ENCODE data around the gene SPDYE5. TPM values are rescaled to one million over a fixed set of nuclear protein-coding genes. Genes with fewer than 3 reads are reported as not detected.
"Not testable (repeated sequence)": the region's sequence is repeated elsewhere in the genome, so short reads cannot be mapped to it uniquely, and the experiment has no call there.

The SPDYE5 gene
- total RNA-seq, 1 experiment from 2014 or later, result not detected

GRCh38 chr7:75452494-75452955 is 39.6 kb upstream of the SPDYE5 start:
- CTCF ChIA-PET, result interaction anchor here (1.2 kb wide), 1 partner anchor 310 kb away, joined by 3 read pairs; no protein-coding TSS in a partner anchor
- H3K9ac ChIP-seq (ENCODE audit: low read length); H3K9me2 ChIP-seq (ENCODE audit: insufficient read depth); H3K36me3 ChIP-seq (ENCODE audit: control insufficient read depth in 1 of 2, insufficient read depth in 2 of 2, low read length in 2 of 2); H3K4me1 ChIP-seq (ENCODE audit: control insufficient read depth in 1 of 2, insufficient read depth in 2 of 2, low read length in 2 of 2); H3K9me3 ChIP-seq (ENCODE audit: control insufficient read depth in 1 of 2, insufficient read depth in 1 of 2, low read depth in 1 of 2, low read length in 2 of 2); DNase-seq (ENCODE audit: low read depth, low spot score); intact Hi-C loops (cut with micrococcal nuclease); H4K20me1 ChIP-seq (ENCODE audit: insufficient read depth); H3K79me2 ChIP-seq (ENCODE audit: insufficient read depth, low read length); H3K4me3 ChIP-seq (replicated peaks in 1 of 2; ENCODE audit: low read depth in 1 of 2, low read length in 2 of 2); H3K27ac ChIP-seq (ENCODE audit: low read depth, low read length); H3K4me2 ChIP-seq (ENCODE audit: low read length); H3K27me3 ChIP-seq (ENCODE audit: insufficient read depth, low read length); BruUV-seq (replicated peaks); POLR2A ChIA-PET; RAD21 ChIA-PET (ENCODE audit: low non-redundant PET in 1 of 2, low total read pairs in 2 of 2, uncharacterized antibody in 2 of 2, unreplicated experiment in 2 of 2); H2AFZ ChIP-seq (ENCODE audit: low read depth, low read length, poor library complexity, severe bottlenecking): not testable (repeated sequence)
- TF ChIP-seq CTCF (IDR thresholded peaks at IDR 0.05 in 2 of 3, conservative IDR thresholded peaks at IDR 0.05 in 1 of 3; ENCODE audit: borderline replicate concordance in 1 of 3, insufficient read depth in 1 of 3, low read depth in 2 of 3, low read length in 2 of 3) (peak; percentile 15 to 48 (median 26); a peak in 3 of 6 replicates), RAD21 (IDR thresholded peaks at IDR 0.05; ENCODE audit: low read depth) (peak; percentile 48)
- peak; percentile 90 for ATAC-seq

- ATAC-seq; H4K20me1 ChIP-seq (ENCODE audit: insufficient read depth); POLR2A ChIA-PET; H3K79me2 ChIP-seq (ENCODE audit: insufficient read depth, low read length); intact Hi-C loops (cut with micrococcal nuclease); H3K36me3 ChIP-seq (ENCODE audit: control insufficient read depth in 1 of 2, insufficient read depth in 2 of 2, low read length in 2 of 2); H3K27me3 ChIP-seq (ENCODE audit: insufficient read depth, low read length); H3K9me3 ChIP-seq (ENCODE audit: control insufficient read depth in 1 of 2, insufficient read depth in 1 of 2, low read depth in 1 of 2, low read length in 2 of 2); H2AFZ ChIP-seq (ENCODE audit: low read depth, low read length, poor library complexity, severe bottlenecking); H3K4me3 ChIP-seq (replicated peaks in 1 of 2; ENCODE audit: low read depth in 1 of 2, low read length in 2 of 2); H3K4me1 ChIP-seq (ENCODE audit: control insufficient read depth in 1 of 2, insufficient read depth in 2 of 2, low read length in 2 of 2); DNase-seq (ENCODE audit: low read depth, low spot score); RAD21 ChIA-PET (ENCODE audit: low non-redundant PET in 1 of 2, low total read pairs in 2 of 2, uncharacterized antibody in 2 of 2, unreplicated experiment in 2 of 2); H3K9me2 ChIP-seq (ENCODE audit: insufficient read depth); CTCF ChIA-PET; H3K4me2 ChIP-seq (ENCODE audit: low read length); H3K9ac ChIP-seq (ENCODE audit: low read length); H3K27ac ChIP-seq (ENCODE audit: low read depth, low read length); BruUV-seq (replicated peaks): not testable (repeated sequence)
Measured at GRCh38 chr7:75456403-75456802, 35.7 kb upstream of the SPDYE5 start.

- H4K20me1 ChIP-seq (ENCODE audit: insufficient read depth); RAD21 ChIA-PET (ENCODE audit: low non-redundant PET in 1 of 2, low total read pairs in 2 of 2, uncharacterized antibody in 2 of 2, unreplicated experiment in 2 of 2); H3K4me3 ChIP-seq (replicated peaks in 1 of 2; ENCODE audit: low read depth in 1 of 2, low read length in 2 of 2); H2AFZ ChIP-seq (ENCODE audit: low read depth, low read length, poor library complexity, severe bottlenecking); H3K4me1 ChIP-seq (ENCODE audit: control insufficient read depth in 1 of 2, insufficient read depth in 2 of 2, low read length in 2 of 2); CTCF ChIA-PET; H3K79me2 ChIP-seq (ENCODE audit: insufficient read depth, low read length); POLR2A ChIA-PET; H3K9ac ChIP-seq (ENCODE audit: low read length); ATAC-seq; intact Hi-C loops (cut with micrococcal nuclease); BruUV-seq (replicated peaks); DNase-seq (ENCODE audit: low read depth, low spot score); H3K9me3 ChIP-seq (ENCODE audit: control insufficient read depth in 1 of 2, insufficient read depth in 1 of 2, low read depth in 1 of 2, low read length in 2 of 2); H3K36me3 ChIP-seq (ENCODE audit: control insufficient read depth in 1 of 2, insufficient read depth in 2 of 2, low read length in 2 of 2); H3K9me2 ChIP-seq (ENCODE audit: insufficient read depth); H3K27me3 ChIP-seq (ENCODE audit: insufficient read depth, low read length); H3K4me2 ChIP-seq (ENCODE audit: low read length); H3K27ac ChIP-seq (ENCODE audit: low read depth, low read length): not testable (repeated sequence)
Measured at GRCh38 chr7:75458034-75458433, 34.1 kb upstream of the SPDYE5 start.

GRCh38 chr7:75460541-75460940 is 31.6 kb upstream of the SPDYE5 start:
- intact Hi-C loops (cut with micrococcal nuclease); CTCF ChIA-PET; H3K9ac ChIP-seq (ENCODE audit: low read length); ATAC-seq; H3K4me2 ChIP-seq (ENCODE audit: low read length); POLR2A ChIA-PET; H3K4me1 ChIP-seq (ENCODE audit: control insufficient read depth in 1 of 2, insufficient read depth in 2 of 2, low read length in 2 of 2); H3K27ac ChIP-seq (ENCODE audit: low read depth, low read length); H3K36me3 ChIP-seq (ENCODE audit: control insufficient read depth in 1 of 2, insufficient read depth in 2 of 2, low read length in 2 of 2); BruUV-seq (replicated peaks); DNase-seq (ENCODE audit: low read depth, low spot score); H3K9me3 ChIP-seq (ENCODE audit: control insufficient read depth in 1 of 2, insufficient read depth in 1 of 2, low read depth in 1 of 2, low read length in 2 of 2); RAD21 ChIA-PET (ENCODE audit: low non-redundant PET in 1 of 2, low total read pairs in 2 of 2, uncharacterized antibody in 2 of 2, unreplicated experiment in 2 of 2); H3K27me3 ChIP-seq (ENCODE audit: insufficient read depth, low read length); H4K20me1 ChIP-seq (ENCODE audit: insufficient read depth); H3K9me2 ChIP-seq (ENCODE audit: insufficient read depth); H3K79me2 ChIP-seq (ENCODE audit: insufficient read depth, low read length); H3K4me3 ChIP-seq (replicated peaks in 1 of 2; ENCODE audit: low read depth in 1 of 2, low read length in 2 of 2); H2AFZ ChIP-seq (ENCODE audit: low read depth, low read length, poor library complexity, severe bottlenecking): not testable (repeated sequence)

Data from HCT116 (cell line).